Ovary (tissue), 9 donors: ENCODE data around the gene EMILIN2. TPM values are rescaled to one million over a fixed set of nuclear protein-coding genes. Genes with fewer than 3 reads are reported as not detected.
A peak's percentile ranks its signal among the peaks of the same experiment; 100 is the strongest.
"Not testable (repeated sequence)": the region's sequence is repeated elsewhere in the genome, so short reads cannot be mapped to it uniquely, and the experiment has no call there.

Experiments
- DNase-seq, 5 donors: peaks; one replicate each; pipeline ENCODE4 v3.0.0-alpha.2; 2019 to 2020
- H3K27ac ChIP-seq, 2 donors: fragments of 200-600 bp; one replicate each; pipeline versions ENCODE4 v1.5.1 to v1.8.0; 2019 to 2022
- H3K27me3 ChIP-seq: fragments of 200-600 bp; one replicate; pipeline ENCODE4 v1.8.0; 2022
- H3K36me3 ChIP-seq: fragments of 200-600 bp; sonication (generic); one replicate; pipeline ENCODE4 v1.5.1; 2019
- H3K4me1 ChIP-seq: one replicate; pipeline ENCODE4 v1.8.1; 2013; ENCODE audit warnings: mild to moderate bottlenecking, moderate library complexity; ENCODE audit not compliant: insufficient read depth
- H3K4me3 ChIP-seq: fragments of 200-600 bp; sonication (generic); one replicate; pipeline ENCODE4 v1.5.1; 2017
- H3K9me3 ChIP-seq, 2 donors: fragments of 200-600 bp in 1 of 2; sonication (generic) in 1 of 2; one replicate each; pipeline versions ENCODE4 v1.5.1 to v1.8.1; 2013 to 2019; ENCODE audit warnings: mild to moderate bottlenecking in 1 of 2, moderate library complexity in 1 of 2
- CTCF ChIP-seq, 3 donors: fragments of 450-650 bp in 2 of 3; fragments of 200-600 bp in 1 of 3; IDR thresholded peaks; one replicate each; pipeline versions ENCODE4 v1.5.1 to v1.8.0; 2016 to 2022; ENCODE audit warnings: antibody characterized with exemption in 3 of 3, mild to moderate bottlenecking in 1 of 3
- EP300 ChIP-seq: sonication (generic); formaldehyde crosslinking; IDR thresholded peaks from one replicate; pipeline ENCODE4 v1.6.1; 2017; ENCODE audit warnings: antibody characterized with exemption
- POLR2A ChIP-seq: fragments of 450-650 bp; IDR thresholded peaks from one replicate; pipeline ENCODE4 v1.6.1; 2017; ENCODE audit warnings: antibody characterized with exemption, mild to moderate bottlenecking, moderate library complexity
- WGBS, 3 donors: extraction: QIAGEN DNeasy Blood & Tissue Kit in 1 of 3; methylation state at CpG; one replicate each; pipeline versions ENCODE4 v1.1.5 to v1.1.7; 2013 to 2017; 5-methylcytosine and 5-hydroxymethylcytosine counted together
- intact Hi-C, 4 donors: fragments of 100-400 bp; cut with DNase I; formaldehyde crosslinking; loops; one replicate each; pipeline versions ENCODE4 v1.11.0 to v1.15.1; 2022 to 2023
- polyA plus RNA-seq, 2 donors: library from polyadenylated mRNA; stranded (reverse); fragments of 200-250 nt in 1 of 2; fragments of 350-450 nt in 1 of 2; fragmentation: Illumina TruSeq in 1 of 2; extraction: RNeasy Lipid Tissue Mini Kit (QIAGEN cat#74804) in 1 of 2; gene quantifications; one replicate each; pipeline ENCODE4 v1.2.3, GENCODE V29; 2013 to 2014
- total RNA-seq, 7 donors: library from RNA; depleted of rRNA in 2 of 7; stranded (reverse); fragments of >200 nt in 2 of 7; fragmentation: NEBNext Ultra II Directional in 3 of 7; extraction: Animal tissue kit (Norgen Biotek cat#: 25700) in 3 of 7; gene quantifications; one replicate each; pipeline versions ENCODE4 v1.1.0 to v1.2.4, GENCODE V29; 2016 to 2023
- donor health status: DM: no; HTN: no; CAD: no; lungs with moderate emphysema.
- donor health status: DM: no; HTN: no; CAD: no.
- donor health status: Bipolar disorder and iron deficiency.
- donor health status: DM: yes; HTN: yes; CAD: no.
- donor health status: DM: no; HTN: no; CAD: no.
- donor health status: DM: yes; HTN: yes; CAD: no.

The EMILIN2 gene
- total and polyA plus RNA-seq, 9 donors, result 16.5 to 40.4 (median 34.3) TPM

- H3K36me3 ChIP-seq, result no peaks in the 10 kb centered on the region
- intact Hi-C loops, result no loop called here
- H3K27ac ChIP-seq, result no peak overlapping the region
- H3K27me3 ChIP-seq, result no peaks in the 10 kb centered on the region
- no peak overlapping the region for H3K4me3 ChIP-seq
- no peaks in the 10 kb centered on the region for H3K9me3 ChIP-seq
- WGBS, 3 donors, result 19 to 20% (median 19%) methylated on average over 10 of the region's 10 CpGs
- TF ChIP-seq POLR2A, result no peak
- TF ChIP-seq CTCF (IDR thresholded peaks at IDR 0.05), result no peak
- no peak for TF ChIP-seq EP300
- peak; percentile 26 to 56 (median 35) for DNase-seq
- no peaks in the 10 kb centered on the region for H3K4me1 ChIP-seq
Measured at GRCh38 chr18:2826581-2826980, 20.2 kb upstream of the EMILIN2 start.

GRCh38 chr18:2827061-2827460, 19.7 kb upstream of the EMILIN2 start:
- Histone ChIP-seq H3K27me3 (no peaks in the 10 kb centered on the region), H3K36me3 (no peaks in the 10 kb centered on the region), H3K4me3 (no peak overlapping the region), H3K4me1 (no peaks in the 10 kb centered on the region), H3K9me3 (no peaks in the 10 kb centered on the region), H3K27ac (no peak overlapping the region)
- DNase-seq, result no peak
- TF ChIP-seq EP300 (no peak), CTCF (IDR thresholded peaks at IDR 0.05) (no peak), POLR2A (no peak)
- intact Hi-C loops, result no loop called here
- 63 to 73% (median 66%) methylated on average over 5 of the region's 5 CpGs for WGBS, 3 donors

- H3K27ac ChIP-seq, H3K4me1 ChIP-seq, H3K27me3 ChIP-seq, DNase-seq, intact Hi-C loops, H3K36me3 ChIP-seq, H3K4me3 ChIP-seq: not testable (repeated sequence)
- WGBS, 3 donors, result 95 to 97% (median 96%) methylated on average over 3 of the region's 3 CpGs
- H3K9me3 ChIP-seq, result peaks cover 0 to 10% of the 10 kb centered on the region in 2 donors
Measured at GRCh38 chr18:2836118-2836517, 10.7 kb upstream of the EMILIN2 start.

GRCh38 chr18:2837290-2837689, 9.5 kb upstream of the EMILIN2 start:
- DNase-seq, H3K36me3 ChIP-seq, H3K27me3 ChIP-seq, intact Hi-C loops, H3K4me1 ChIP-seq, H3K4me3 ChIP-seq, H3K27ac ChIP-seq: not testable (repeated sequence)
- H3K9me3 ChIP-seq, result peaks cover 0 to 10% of the 10 kb centered on the region in 2 donors

- Histone ChIP-seq H3K4me3 (no peak overlapping the region), H3K36me3 (no peaks in the 10 kb centered on the region), H3K27ac (no peak overlapping the region), H3K27me3 (no peaks in the 10 kb centered on the region), H3K9me3 (peaks cover 0 to 10% of the 10 kb centered on the region in 2 donors), H3K4me1 (no peaks in the 10 kb centered on the region)
- no peak for DNase-seq
- TF ChIP-seq CTCF (IDR thresholded peaks at IDR 0.05), result no peak
- intact Hi-C loops, result no loop called here
- WGBS, 3 donors, result 75 to 85% (median 81%) methylated on average over 8 of the region's 8 CpGs
Measured at GRCh38 chr18:2839202-2839601, 7.6 kb upstream of the EMILIN2 start.

GRCh38 chr18:2840521-2840920, 6.3 kb upstream of the EMILIN2 start:
- WGBS, 3 donors, result 95 to 100% (median 98%) methylated on average over 1 of the region's 1 CpG
- TF ChIP-seq EP300 (no peak), POLR2A (no peak), CTCF (IDR thresholded peaks at IDR 0.05) (no peak)
- H3K27me3 ChIP-seq, result no peaks in the 10 kb centered on the region

More at GRCh38 chr18:2840521-2840920, 6.3 kb upstream of the EMILIN2 start:
- no peaks in the 10 kb centered on the region for H3K36me3 ChIP-seq
- no peak overlapping the region for H3K27ac ChIP-seq
- no peak overlapping the region for H3K4me3 ChIP-seq
- no peak for DNase-seq
- intact Hi-C loops, result no loop called here
- no peaks in the 10 kb centered on the region for H3K4me1 ChIP-seq
- H3K9me3 ChIP-seq, result peaks cover 0 to 10% of the 10 kb centered on the region in 2 donors
